ENCODE results near the gene IL11RA.

The IL11RA gene

DNA sequence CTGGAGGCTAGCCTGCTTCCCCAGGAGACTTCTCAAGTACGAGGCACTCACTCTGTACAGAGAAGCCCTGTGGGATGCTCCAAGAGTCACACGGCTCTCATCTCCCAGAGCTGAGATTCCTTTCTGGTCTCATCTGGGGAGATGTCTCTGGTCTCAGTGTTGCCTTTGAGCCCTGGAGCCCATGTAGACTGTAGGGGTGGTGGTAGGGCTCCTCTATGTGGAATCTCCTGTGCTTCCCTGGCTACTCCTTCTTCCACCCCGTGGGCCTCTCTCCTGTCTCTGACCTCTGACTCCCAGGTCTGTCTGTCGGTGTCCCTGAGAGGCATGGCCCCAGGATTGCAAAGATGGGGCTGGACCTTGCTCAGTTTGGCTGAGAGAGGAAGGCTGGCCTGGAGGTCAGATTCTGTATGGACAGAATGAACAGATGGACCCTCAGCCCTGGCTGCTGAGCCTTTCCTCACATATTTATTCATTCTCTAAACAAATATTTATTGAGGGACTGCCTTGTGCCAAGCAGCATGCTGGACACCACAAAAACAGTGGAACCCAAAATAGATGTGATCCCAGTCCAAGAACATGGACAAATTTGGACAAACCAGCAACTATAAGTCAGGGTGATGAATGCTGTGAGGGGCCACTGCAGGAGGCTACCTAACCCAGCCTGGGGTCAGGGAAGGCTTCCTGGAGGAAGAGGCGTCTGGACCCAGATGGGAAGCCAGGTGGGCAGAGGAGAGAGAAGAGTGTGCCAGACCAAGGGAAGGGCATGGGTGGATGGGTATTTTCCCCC is 36.5 kb downstream of the IL11RA start:
- DNase-seq: no peak

DNA sequence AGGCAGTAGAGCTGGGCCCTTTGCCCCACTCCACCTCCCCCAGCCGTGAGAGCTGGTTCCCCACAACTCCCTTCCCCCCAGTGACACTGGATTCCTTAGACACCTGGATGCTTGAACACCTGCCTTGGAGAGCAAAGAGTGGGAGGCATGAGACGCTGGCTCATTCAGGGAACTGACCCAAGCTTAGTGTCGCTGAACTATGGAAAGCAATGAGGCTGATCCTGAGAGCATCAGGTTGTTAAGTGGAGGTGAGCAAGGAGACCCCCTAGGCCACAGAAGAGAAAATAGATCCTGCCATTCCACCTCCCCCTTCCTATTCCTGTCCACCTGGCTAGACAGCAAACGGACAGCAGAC is 37.1 kb downstream of the IL11RA start:
- no peak for DNase-seq

DNA sequence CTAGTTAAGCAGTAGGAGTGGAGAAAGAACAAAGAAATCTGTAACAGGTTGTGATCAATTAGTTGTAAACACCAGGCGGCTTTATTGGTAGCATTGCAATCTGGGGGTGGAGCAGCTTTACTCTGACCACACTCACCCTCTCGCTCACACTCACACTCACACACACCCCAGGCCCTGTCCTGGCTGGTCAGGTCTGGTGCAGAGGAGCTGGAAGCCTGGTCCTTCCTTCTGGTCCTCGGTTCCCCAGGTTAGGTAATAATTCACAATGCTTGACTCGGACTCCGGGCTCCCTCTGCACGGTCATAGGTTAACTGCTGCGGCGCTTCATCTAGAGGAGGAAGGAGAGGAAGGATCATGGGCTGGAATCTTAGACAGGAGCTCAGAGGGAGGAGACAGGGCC is 37.5 kb downstream of the IL11RA start:
- no peak for DNase-seq

DNA sequence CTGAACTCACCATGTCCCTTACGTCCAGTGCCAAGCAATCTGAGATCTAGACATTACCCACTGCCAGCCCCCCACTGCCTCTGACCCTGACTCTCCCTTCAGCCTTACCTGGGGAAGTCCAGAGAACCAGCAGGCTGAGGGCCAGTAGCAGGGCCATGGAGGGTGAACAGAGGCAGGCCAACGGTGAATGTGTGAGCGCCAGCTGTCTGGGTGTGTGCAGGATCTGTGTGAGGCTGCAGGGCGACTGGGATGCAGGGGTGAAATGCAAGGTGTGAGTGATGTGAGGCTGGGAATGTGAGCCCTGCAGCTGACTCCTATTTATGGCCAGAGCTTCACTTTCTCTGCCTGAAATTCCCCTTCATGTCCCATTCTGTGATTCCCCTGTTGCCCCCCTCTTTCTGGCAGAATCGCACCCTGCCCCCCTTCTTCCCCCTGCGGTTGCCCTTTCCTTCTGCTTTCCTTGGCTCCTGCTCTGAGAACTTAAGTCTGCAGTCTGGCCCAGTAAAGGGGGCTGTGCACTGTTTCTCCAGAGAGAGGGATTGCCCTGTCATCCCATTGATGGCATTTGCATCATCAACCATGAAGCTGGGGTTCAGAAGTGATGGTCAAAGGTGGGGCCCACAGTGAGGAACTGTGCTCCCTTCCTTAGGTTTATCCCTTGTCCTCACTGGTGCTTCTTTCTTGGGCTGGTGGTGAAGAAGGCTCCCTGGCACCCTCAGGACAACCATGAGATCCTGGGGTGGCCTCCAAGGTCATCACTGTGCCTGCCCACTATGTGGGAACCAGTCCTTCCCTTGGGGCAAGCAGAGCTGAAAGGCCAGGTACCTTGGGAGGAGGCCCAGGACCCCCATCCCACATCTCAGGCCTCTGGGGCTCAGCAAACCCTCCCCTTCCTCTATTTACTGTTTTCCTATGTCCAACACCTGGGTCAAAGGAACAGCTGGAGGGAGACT is 39.3 kb downstream of the IL11RA start, which contains the start of gene CCL19:
Gene CCL19 (minus strand): TSS at position 294 of the 953 bp plus-strand sequence. CDS start 137 bp downstream, at position 157.
- no peak for DNase-seq

DNA sequence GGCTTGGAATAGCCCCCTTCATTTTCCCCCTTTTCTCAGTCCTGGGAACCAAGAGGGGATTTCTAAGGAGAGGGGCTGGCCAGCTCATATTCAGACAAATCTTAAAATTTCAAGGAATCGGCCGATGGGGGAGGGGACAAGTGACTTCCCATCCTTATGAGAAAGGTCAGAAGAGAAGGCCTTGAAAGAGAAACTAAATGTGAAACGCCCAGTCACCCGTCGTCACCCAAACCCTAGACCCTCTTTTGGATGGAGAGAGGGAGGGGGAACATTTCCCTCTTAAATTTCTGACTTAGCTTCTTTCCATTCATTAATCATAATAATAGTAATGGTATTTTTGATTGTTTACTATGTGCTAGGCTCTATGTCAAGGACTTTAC is 39.9 kb downstream of the IL11RA start:
- no peak for DNase-seq

DNA sequence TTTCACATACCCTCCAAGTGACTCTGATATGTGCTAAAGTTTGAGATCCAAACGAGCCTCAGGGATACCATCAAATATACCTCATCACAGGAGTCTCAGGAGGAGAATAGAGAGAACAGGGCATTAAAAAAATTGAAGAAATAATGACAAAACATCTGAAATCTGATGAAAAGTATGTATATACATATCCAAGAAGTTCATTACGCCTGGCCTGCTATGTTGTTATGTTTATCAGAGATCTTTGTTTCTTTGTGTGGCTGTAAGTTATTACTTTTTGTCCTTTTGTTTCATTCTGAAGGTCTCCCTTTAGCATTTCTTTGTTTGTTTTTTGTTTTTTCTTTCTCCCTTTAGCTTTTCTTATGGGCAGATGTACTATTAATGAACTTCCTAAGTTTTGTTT is 41.6 kb downstream of the IL11RA start:
- no peak for DNase-seq

DNA sequence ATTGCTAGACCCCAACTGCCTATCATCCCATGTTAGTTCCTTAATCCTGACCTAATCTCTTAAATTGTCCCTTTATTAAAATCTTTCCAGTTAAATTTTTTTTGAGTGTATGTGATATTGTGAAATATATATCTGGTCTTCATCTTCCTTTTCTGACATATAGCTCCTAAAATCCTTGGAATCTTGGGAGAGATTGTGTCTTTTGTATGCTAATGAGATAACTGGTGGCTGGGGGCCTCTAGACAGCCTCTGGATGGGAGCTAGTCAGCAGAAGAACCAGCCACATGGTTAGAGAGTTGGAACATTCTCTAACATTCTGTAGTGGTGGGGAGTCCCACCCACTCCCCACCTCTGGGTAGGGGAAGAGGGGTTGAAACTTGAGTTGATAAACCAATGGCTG is 42.8 kb downstream of the IL11RA start:
- DNase-seq: no peak

DNA sequence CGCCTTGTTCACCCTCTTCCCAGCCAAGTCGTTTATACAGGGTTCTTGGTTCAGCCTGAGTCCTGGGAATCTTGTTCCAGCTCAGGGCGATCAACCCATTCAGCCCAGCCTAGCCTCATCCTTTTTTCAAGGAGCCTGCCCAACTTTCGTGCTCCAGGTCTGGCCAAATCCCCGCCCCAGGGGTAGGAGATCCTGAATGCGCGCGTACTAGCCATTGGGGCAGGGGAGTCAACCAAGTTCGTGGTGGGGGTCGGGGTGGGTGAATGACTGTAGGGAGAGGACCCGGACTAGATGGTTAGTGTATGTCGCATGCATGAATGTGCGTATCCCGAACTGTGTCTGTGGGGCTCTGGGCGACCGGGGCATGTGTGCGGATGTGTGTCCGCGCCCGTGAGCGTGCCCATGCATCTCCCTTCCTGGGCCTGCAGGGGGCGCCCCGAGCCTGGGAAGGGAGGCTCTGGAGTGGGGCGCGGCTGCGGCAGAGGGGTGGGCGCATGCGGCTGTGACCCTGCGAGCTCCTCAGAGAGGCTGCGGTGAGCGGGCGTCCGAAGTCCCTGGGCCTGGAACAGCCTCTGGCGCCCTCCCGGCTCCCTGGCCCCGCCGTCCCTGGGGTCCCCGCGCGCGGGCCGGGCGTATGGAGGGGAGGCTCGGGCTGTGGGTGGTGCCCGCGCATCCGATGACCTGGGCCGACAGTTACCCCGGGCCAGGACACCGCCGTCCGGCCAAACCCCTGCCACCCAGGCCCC is 49.2 kb downstream of the IL11RA start:
- DNase-seq: peak; percentile 74

DNA sequence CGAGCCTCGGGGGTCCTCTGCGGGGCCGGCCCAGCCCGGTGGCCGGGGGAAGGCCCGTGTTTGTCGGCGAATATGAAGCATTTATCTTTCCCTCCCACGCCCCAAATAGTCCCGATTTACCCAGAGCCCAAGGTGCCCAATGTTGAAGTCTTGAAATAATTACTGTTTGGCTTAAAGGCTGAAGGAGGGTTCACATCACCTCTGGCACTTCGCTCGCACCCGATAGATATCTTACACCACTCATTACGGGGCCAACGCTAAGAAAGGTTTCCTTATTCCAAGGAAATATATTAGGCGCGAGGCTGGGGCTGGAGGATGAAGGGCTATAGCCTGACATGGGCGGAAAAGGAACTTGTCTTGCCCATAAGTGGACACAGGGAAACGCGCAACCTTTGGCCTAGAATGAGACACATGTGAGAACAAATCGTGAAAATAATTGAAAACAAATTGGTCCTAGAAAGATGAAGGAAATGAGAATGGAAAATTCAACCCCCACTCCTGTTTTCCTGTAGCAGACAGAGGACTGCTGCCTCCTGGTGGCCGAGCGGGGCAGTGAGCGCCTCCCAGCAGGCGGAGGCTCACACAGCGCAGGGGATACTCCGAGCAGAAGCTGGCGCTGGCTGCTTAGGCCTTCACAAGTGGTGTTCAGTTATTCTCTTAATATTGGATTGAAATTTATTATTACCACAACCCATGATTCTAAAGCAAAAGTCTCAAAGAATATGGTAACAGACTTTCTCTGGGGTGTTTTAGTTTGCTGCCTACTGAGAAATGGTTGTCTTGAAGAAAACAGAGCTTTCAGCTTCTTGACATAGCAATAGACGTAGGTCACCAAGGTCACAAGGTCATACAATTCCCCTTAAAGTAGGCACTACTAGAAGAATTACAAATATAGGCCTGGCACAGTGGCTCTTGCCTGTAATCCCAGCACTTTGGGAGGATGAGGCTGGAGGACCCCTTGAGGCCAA is 50.1 kb downstream of the IL11RA start:
- peak; percentile 72 for DNase-seq

DNA sequence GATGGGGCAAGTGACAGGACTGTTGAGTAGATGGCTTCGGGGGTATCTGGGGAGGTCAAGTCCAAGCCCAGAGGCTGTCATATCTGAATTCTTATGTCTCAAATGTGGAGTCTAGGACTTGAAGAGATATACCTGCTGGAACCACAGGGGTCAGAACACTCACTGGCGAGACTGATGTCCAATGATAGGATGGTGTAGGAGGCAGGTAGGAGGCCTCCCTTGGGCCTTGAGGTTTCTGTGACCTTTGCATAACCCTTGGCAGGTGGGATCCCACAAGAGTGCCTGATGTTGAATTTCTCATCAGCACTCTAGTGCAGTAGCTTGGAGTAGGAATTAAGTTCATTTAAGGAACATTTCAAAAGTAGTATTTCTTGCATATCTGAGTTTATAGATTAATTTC is 55.1 kb downstream of the IL11RA start:
- no peak for DNase-seq

DNA sequence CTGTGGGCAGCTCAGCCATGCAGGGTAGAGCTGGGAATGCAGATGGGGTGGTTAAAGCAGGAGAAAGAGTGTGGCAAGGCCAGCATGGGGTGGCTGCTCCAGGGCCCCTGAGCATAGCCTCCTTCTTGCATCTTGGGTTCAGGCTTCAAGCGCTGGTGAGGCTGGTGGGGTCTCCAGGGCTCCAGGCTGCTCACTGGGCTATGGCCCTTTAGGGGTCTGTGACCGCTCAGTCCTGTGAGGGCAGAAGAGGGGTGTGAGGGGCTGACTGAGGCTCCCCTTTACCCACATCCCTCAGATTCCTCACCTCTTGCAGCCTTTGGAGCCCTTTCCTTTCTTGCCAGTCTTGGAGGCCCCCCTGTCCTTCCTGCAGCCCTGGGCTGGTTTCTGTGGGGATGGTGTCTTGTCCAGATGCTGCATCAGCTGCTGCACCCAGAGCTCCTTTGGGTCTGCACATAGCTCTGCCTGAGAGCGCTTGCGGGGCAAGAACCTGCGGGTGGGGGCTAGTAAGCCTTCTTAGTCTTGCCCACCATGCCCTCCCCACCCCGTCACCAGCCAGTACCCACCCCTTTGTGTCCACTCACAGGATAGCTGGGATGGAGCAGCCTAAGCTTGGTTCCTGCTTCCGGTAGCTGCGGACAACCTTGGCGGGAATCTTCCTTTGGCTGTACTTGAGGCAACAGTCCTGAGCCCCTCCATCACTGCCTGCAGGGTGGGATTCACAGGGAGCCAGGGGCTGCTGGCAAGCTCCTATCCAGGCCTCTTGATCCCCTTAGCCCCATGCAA is 57.4 kb downstream of the IL11RA start:
- DNase-seq: no peak

DNA sequence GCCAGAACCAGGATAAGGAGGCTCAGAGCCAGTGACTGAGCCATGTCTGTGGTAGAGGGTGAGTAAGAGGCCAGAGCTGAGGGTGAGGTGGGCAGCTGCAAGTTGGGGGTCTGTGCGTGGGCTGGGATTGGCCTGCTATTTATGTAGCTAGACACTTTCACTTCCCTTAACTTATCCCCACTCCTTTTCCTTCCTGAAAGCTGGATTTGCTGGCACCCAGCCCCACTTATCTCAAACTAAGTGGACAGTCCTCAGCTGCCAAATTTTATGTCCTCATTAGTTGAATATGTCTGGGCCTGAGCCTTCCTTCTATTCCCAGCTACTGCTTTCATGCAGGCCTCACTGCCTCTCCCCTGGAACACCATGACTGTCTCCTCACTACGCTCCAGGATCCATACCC is 58.0 kb downstream of the IL11RA start, which contains the start of gene CCL21:
Gene CCL21 (minus strand): TSS at position 114 of the 400 bp plus-strand sequence. CDS start 70 bp downstream, at position 44.
- DNase-seq: no peak
